H1 (cell line): ENCODE results near the gene ARHGAP35. TPM values are rescaled to one million over a fixed set of nuclear protein-coding genes. Genes with fewer than 3 reads are reported as not detected.

ENCODE experiments used
- BACH1 ChIP-seq: IDR thresholded peaks from 2 replicates; pipeline ENCODE4 v1.6.1; 2012; ENCODE audit warnings: low read length, improper control_type of control experiment
- RXRA ChIP-seq: IDR thresholded peaks from 2 replicates; pipeline ENCODE4 v1.6.1; 2011; ENCODE audit warnings: low read depth, mild to moderate bottlenecking, low read length, moderate library complexity; ENCODE audit not compliant: insufficient read depth
- SAP30 ChIP-seq: fragments of 300-600 bp; sonication (generic); IDR thresholded peaks from 2 replicates; pipeline ENCODE4 v1.7.1; 2012; ENCODE audit warnings: low read length, moderate library complexity, mild to moderate bottlenecking, inconsistent platforms; ENCODE audit not compliant: insufficient read depth, insufficient replicate concordance
- polyA plus RNA-seq, 7 experiments: library from polyadenylated mRNA; depleted of rRNA in 3 of 7; stranded (reverse) in 5 of 7; unstranded in 2 of 7; fragments of >200 nt in 5 of 7; fragments of 200-250 nt in 2 of 7; gene quantifications; 1 replicate in 5 of 7; 2 replicates in 1 of 7; 4 replicates in 1 of 7; pipeline versions ENCODE4 v1.2.1 to v1.2.3, GENCODE V29; 2011 to 2013; ENCODE audit warnings: missing spikeins in 2 of 7, mixed read lengths in 2 of 7
- total RNA-seq: library from RNA; stranded (reverse); fragmentation: NEBNext Ultra II Directional; extraction: Animal tissue kit (Norgen Biotek cat#: 25700); gene quantifications from 2 replicates; pipeline ENCODE4 v1.2.1, GENCODE V29; 2021

ARHGAP35 gene
- total and polyA plus RNA-seq, 2 of the 8 experiments (the other 6 are each of a cell fraction or from before 2014, with no cell fraction given): 29.7 to 64.5 TPM

- TF ChIP-seq RXRA (no peak), BACH1 (no peak), SAP30 (no peak)
These were observed 16.7 kb upstream of the ARHGAP35 start (continued) for GRCh38 chr19:46844067-46844489.
